Activated naive CD4-positive, alpha-beta T cell treated with anti-CD3 and anti-CD28 coated beads, Interleukin-2, amount 10 ng/mL, durations not matched to agents 7 days and 5 days (primary cell): ENCODE measurements around the gene TASP1.

Experiments
- CTCF ChIA-PET: fragments of 350-600 bp; sonication (Branson Sonifier 250); formaldehyde crosslinking; loops from one replicate; lab custom pipeline; 2021; ENCODE audit warnings: antibody characterized with exemption; lab: Charles Lee
- DNase-seq: peaks from one replicate; pipeline ENCODE4 v3.0.0-alpha.2; 2020
- H3K27ac Mint-ChIP-seq: one replicate; pipeline ENCODE4 v1.8.0; 2021; ENCODE audit warnings: mild to moderate bottlenecking, moderate library complexity, mixed read lengths
- H3K27me3 Mint-ChIP-seq: one replicate; pipeline ENCODE4 v1.8.0; 2021; ENCODE audit warnings: mild to moderate bottlenecking, mixed read lengths
- H3K36me3 Mint-ChIP-seq: one replicate; pipeline ENCODE4 v1.8.0; 2021; ENCODE audit warnings: mixed read lengths
- H3K4me1 Mint-ChIP-seq: one replicate; pipeline ENCODE4 v1.8.0; 2021; ENCODE audit warnings: mixed read lengths
- H3K4me3 Mint-ChIP-seq: one replicate; pipeline ENCODE4 v1.8.0; 2021; ENCODE audit warnings: mild to moderate bottlenecking, moderate library complexity, mixed read lengths
- H3K9me3 Mint-ChIP-seq: one replicate; pipeline ENCODE4 v1.8.0; 2021; ENCODE audit warnings: mixed read lengths

Gene TASP1

DNA sequence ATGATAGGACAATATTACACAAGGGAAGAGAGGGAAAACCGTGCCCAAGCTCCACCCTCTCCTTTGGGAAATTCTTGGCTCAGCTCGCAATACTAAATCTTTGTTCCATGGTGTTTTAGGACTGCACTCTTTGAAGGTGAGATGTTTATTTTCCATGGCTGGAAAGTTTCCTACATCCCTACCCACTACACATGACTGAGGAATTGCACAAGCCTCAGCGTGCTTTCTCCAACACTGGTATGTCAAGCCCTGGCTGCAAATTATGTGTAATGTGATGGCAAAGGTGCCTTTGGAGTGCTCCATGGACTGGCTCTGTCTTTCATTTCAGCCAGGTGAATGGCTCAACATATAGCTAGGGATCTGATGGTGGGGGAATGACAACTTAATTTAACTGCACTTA lies 283.3 kb downstream of the TASP1 start:
- Mint-ChIP-seq H3K27me3 (no peaks in the 10 kb centered on the region), H3K9me3 (no peaks in the 10 kb centered on the region), H3K4me1 (no peaks in the 10 kb centered on the region), H3K36me3 (no peaks in the 10 kb centered on the region), H3K27ac (no peak overlapping the region), H3K4me3 (no peak overlapping the region)
- CTCF ChIA-PET, result interaction anchor here (0.6 kb wide), 1 partner anchor 66 kb away, joined by 4 read pairs; no protein-coding TSS in a partner anchor
- DNase-seq, result no peak

DNA sequence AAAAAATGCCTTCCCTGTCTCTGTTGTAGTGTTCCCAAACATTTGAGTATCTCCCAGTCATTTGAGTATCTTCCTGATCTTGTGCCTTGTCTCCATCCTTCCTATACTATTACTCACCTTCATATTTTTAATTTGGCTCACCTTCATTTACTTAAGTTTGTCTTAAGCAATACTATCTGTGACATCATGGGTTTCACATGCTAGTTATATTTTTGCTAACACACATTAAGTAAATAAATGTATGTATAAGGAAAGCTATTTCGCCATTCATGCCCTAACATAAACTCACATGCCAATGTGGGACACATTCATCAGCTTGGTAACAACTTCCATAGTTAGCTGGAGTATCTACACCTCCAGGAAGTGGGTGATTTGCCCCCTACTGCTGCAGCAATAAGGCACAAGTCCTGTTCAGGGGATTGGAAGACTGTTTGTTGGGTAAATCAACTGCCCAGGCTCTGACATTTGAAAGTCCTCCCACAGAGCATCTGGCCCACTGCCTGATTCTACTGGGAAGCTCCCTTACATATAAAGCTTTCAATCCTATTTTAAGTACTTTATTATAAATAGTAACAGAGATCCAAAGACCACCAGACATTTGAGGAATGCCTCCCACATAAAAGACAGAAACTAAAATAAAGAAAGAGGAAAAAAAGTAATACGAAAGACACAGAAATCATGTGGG lies 285.3 kb downstream of the TASP1 start:
- Mint-ChIP-seq H3K9me3 (no peaks in the 10 kb centered on the region), H3K36me3 (no peaks in the 10 kb centered on the region), H3K4me3 (no peak overlapping the region), H3K27ac (no peak overlapping the region), H3K27me3 (no peaks in the 10 kb centered on the region), H3K4me1 (no peaks in the 10 kb centered on the region)
- CTCF ChIA-PET, result no interaction called here
- DNase-seq, result no peak

DNA sequence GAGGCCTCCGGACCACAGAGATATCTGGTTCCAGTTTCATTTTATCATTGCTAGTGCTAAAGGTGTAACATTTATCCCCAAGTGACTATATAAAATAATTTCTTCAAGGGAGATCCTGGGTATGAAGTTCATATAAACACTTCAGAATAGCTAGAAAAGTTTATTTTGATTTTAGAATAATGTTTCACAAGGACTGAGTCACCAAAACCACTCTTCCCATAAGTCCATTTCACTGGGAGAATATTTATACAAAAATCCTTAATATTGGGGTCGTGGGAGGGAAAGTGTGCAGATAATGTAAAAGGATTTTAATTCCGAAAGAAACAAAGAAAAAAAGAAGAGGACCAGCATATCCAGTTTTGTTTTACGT lies 289.5 kb downstream of the TASP1 start:
- Mint-ChIP-seq H3K36me3 (no peaks in the 10 kb centered on the region), H3K27me3 (no peaks in the 10 kb centered on the region)

DNA sequence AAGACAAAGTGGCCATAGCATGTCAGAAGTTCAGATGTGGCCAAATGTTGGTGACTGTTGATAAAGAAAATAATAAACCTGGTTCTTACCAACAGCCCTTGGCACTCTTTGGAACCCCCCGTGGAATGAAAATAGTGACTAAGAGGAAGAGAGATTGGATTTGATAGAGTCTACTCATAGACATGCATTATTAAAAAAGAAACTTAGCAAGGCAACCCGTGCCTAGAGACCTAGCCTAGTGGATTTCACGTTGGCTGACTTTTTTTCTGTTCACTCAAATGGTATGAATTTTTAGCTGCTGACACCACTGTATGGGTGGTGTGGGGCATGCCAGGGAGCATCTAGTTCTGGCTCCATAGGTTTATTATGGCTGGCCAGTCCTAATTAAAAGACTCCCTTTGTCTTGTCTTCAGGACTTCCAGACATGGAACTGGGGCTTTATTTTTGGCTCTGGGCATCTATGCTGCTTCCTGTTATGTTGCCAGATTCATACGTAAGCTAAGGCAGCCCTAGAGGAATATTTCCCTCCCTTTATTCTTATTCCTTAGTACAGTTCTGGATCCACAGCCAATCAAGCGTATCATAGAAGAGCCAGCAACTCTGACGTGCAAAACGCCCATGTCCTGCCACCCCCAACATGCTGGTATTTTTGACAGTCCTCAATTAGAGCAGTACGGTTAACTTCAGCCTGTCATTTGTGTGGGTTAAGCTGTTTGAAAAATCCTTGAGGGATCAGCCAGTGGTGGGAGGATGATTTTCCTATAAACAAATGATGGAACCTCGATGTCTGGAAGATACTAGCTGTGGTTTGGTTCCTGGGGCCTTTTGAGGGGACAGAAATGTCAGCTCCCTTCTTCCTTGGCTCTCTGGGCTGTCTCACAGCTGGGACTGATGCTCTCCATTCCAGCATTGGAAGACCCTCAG lies 290.2 kb downstream of the TASP1 start:
- CTCF ChIA-PET, result no interaction called here
- Mint-ChIP-seq H3K36me3 (no peaks in the 10 kb centered on the region), H3K4me1 (no peaks in the 10 kb centered on the region), H3K27me3 (no peaks in the 10 kb centered on the region), H3K27ac (no peak overlapping the region), H3K9me3 (no peaks in the 10 kb centered on the region), H3K4me3 (no peak overlapping the region)
- no peak for DNase-seq

More for the DNA sequence above, 289.5 kb downstream of the TASP1 start:
- H3K4me1 Mint-ChIP-seq, result no peaks in the 10 kb centered on the region
- no peak for DNase-seq
- H3K27ac Mint-ChIP-seq, result no peak overlapping the region
- CTCF ChIA-PET, result no interaction called here
- H3K9me3 Mint-ChIP-seq, result no peaks in the 10 kb centered on the region
- no peak overlapping the region for H3K4me3 Mint-ChIP-seq

DNA sequence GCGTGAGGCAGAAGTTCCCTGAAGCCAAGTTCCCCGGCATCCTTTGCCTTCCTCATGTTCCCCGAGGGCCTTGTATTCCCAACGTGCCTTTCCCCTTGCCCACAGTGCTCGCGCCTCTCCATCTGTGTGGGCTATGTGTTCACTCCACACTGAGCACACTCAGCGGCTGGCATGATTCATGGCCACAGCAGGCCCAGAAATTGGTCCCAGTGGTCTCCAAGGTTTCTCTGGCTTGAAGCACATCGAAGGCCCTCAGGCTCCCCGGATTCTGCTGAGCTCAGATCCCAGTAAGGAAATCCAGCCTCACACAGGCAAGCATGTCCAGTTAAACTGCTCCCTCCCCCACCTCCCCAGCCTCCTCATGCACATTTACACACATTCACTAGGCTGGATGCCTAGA lies 294.1 kb downstream of the TASP1 start:
- Mint-ChIP-seq H3K36me3 (no peaks in the 10 kb centered on the region), H3K27ac (no peak overlapping the region), H3K9me3 (no peaks in the 10 kb centered on the region), H3K4me1 (no peaks in the 10 kb centered on the region), H3K4me3 (no peak overlapping the region), H3K27me3 (no peaks in the 10 kb centered on the region)
- CTCF ChIA-PET, result no interaction called here
- no peak for DNase-seq

DNA sequence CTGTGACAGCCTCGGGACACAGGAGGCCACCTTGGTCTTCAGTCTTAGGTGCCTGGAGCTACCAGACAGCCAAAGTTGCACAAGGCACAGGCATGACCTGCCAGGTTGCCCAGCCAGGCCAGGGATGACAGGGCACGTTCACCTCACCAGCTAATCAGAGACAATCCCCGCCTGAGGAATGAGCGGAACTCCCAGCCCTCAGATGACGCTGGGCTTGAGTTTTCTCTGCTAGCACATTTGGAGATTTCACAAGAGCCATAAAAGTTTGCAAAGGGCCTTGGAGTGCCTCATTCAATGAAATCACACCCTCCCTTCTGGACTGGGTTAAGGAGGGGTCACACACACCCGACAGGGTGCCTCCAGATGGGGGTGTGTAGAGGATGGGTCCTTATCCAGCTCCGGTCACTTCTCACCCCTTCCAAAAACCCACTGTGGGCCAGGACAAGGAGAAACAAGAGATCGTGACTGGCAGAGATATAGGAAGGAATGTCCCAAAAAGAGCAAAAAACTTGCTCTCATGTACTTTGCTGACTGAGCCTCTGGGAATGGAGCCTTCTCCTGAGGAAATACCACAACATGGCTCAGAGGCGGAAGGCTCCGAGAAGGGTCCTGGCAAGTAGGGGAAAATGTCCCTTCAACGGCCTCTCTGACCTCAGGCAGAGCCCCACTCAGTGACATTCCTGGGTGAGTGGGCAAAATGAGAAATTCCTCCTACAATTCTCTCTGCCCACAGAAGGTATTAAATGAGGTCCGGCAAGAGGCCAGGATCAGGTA lies 296.1 kb downstream of the TASP1 start:
- Mint-ChIP-seq H3K4me3 (no peak overlapping the region), H3K9me3 (no peaks in the 10 kb centered on the region), H3K4me1 (no peaks in the 10 kb centered on the region), H3K27ac (no peak overlapping the region), H3K27me3 (no peaks in the 10 kb centered on the region), H3K36me3 (no peaks in the 10 kb centered on the region)
- CTCF ChIA-PET, result no interaction called here
- no peak for DNase-seq

DNA sequence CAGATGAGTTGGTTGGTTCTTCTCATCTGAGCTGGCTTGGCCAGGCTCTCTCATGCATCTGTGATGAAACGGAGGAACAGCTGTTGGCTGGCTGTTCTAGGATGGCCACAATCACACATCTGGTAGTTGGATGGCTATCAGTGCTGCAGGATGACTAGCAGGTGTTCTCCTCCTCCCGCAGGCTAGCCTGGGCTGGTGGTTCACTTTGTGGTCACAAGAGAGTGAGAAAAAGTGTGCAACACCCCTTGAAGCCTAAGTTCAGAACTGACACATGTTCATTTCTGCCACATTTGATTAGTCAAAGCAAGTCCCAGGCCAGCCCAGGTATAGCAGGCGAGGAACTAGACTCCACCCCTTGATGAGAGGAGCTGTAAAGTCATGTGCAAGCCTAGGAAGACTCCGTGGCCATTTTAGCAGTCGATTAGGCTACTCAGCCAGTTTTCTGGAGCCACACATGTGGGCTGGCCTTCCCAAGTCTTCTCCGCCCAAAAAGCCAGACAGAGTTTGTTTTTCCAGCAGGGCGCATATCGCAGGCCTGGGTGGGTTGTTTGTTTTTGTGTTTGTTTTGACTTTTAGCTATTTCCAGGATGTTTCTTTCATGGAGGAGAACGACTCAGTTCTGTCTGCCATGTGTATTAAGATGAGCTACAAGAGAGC lies 296.9 kb downstream of the TASP1 start:
- CTCF ChIA-PET, result no interaction called here
- no peak overlapping the region for H3K27ac Mint-ChIP-seq
- H3K4me1 Mint-ChIP-seq, result no peaks in the 10 kb centered on the region
- H3K9me3 Mint-ChIP-seq, result no peaks in the 10 kb centered on the region
- no peak overlapping the region for H3K4me3 Mint-ChIP-seq
- no peaks in the 10 kb centered on the region for H3K36me3 Mint-ChIP-seq
- H3K27me3 Mint-ChIP-seq, result no peaks in the 10 kb centered on the region
- DNase-seq, result no peak

DNA sequence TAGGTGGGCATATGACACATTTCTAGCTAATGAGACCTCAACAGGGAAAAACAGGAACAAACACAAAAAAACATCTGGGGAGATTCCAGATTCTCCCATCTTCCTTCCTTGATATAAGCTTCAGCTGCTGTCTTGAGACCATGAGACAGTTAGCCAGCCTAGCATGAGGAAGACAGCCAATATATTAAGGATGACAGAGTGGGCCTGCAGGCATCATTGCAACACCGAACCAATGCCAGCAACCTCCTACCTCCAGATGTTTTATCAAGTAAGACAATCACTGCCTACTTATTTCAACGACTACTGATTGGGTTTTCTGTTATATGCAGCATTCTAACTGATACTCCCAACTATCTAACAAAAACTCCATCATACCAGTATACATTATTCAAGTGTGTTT lies 298.6 kb downstream of the TASP1 start:
- CTCF ChIA-PET, result no interaction called here

More for the DNA sequence above, 298.6 kb downstream of the TASP1 start:
- Mint-ChIP-seq H3K27me3 (no peaks in the 10 kb centered on the region), H3K4me3 (no peak overlapping the region), H3K9me3 (no peaks in the 10 kb centered on the region), H3K36me3 (no peaks in the 10 kb centered on the region), H3K27ac (no peak overlapping the region), H3K4me1 (no peaks in the 10 kb centered on the region)
- DNase-seq, result no peak
